CD14-positive monocyte (primary cell): ENCODE data around the gene DPH7. TPM values are rescaled to one million over a fixed set of nuclear protein-coding genes. Genes with fewer than 3 reads are reported as not detected.
"Not testable (repeated sequence)": the region's sequence is repeated elsewhere in the genome, so short reads cannot be mapped to it uniquely, and the experiment has no call there.

Source experiments
- DNase-seq, 3 donors: peaks; one replicate each; pipeline ENCODE4 v3.0.0-alpha.2; 2011 to 2022
- H2AFZ ChIP-seq: 2 replicates; pipeline ENCODE4 v1.6.0; 2012; ENCODE audit warnings: mild to moderate bottlenecking, low read depth, low read length, inconsistent platforms; ENCODE audit not compliant: insufficient read depth, poor library complexity, severe bottlenecking
- H3K27ac ChIP-seq, 2 donors: 1 replicate in 1 of 2; 2 replicates in 1 of 2; pipeline ENCODE4 v1.5.1; 2012 to 2013; ENCODE audit warnings: low read length in 2 of 2, control low read depth in 1 of 2, inconsistent platforms in 1 of 2, low read depth in 1 of 2, mild to moderate bottlenecking in 1 of 2
- H3K27me3 ChIP-seq, 2 donors: one replicate each; pipeline versions ENCODE4 v1.6.0 to v1.6.1; 2011 to 2013; ENCODE audit warnings: low read length in 2 of 2; ENCODE audit not compliant: control insufficient read depth in 2 of 2, insufficient read depth in 2 of 2
- H3K36me3 ChIP-seq, 2 donors: replicated peaks in 1 of 2; 1 replicate in 1 of 2; 2 replicates in 1 of 2; pipeline versions ENCODE4 v1.5.1 to v1.6.1; 2012 to 2013; ENCODE audit warnings: low read length in 2 of 2, control low read depth in 1 of 2, inconsistent platforms in 1 of 2, mild to moderate bottlenecking in 1 of 2; ENCODE audit not compliant: insufficient read depth in 2 of 2, control insufficient read depth in 1 of 2
- H3K4me1 ChIP-seq, 2 donors: 1 replicate in 1 of 2; 2 replicates in 1 of 2; pipeline versions ENCODE4 v1.5.1 to v1.6.1; 2012 to 2013; ENCODE audit warnings: low read length in 2 of 2, control low read depth in 1 of 2, inconsistent platforms in 1 of 2, mild to moderate bottlenecking in 1 of 2, moderate library complexity in 1 of 2; ENCODE audit not compliant: insufficient read depth in 2 of 2, control insufficient read depth in 1 of 2
- H3K4me2 ChIP-seq: replicated peaks from 2 replicates; pipeline ENCODE3; 2012; ENCODE audit warnings: low read length, moderate library complexity, mild to moderate bottlenecking; ENCODE audit not compliant: poor library complexity, severe bottlenecking; ENCODE audit errors: extremely low read depth
- H3K4me3 ChIP-seq, 3 experiments: fragments of 200-600 bp in 1 of 3; sonication (generic) in 1 of 3; replicated peaks in 1 of 3; 1 replicate in 2 of 3; 2 replicates in 1 of 3; pipeline ENCODE4 v1.5.1; 2011 to 2013; ENCODE audit warnings: low read length in 3 of 3, mild to moderate bottlenecking in 3 of 3, control low read depth in 2 of 3, low read depth in 2 of 3, inconsistent platforms in 1 of 3, moderate library complexity in 1 of 3
- H3K79me2 ChIP-seq: 2 replicates; pipeline ENCODE4 v1.6.0; 2012; ENCODE audit warnings: mild to moderate bottlenecking, control low read depth, inconsistent platforms, low read length, moderate library complexity; ENCODE audit not compliant: insufficient read depth
- H3K9ac ChIP-seq: 2 replicates; pipeline ENCODE4 v1.6.0; 2017; ENCODE audit warnings: low read length, mild to moderate bottlenecking; ENCODE audit not compliant: insufficient read depth, poor library complexity, severe bottlenecking
- H3K9me3 ChIP-seq, 2 donors: replicated peaks in 1 of 2; 1 replicate in 1 of 2; 2 replicates in 1 of 2; pipeline versions ENCODE4 v1.5.1 to v1.6.1; 2012 to 2013; ENCODE audit warnings: low read length in 2 of 2, control low read depth in 1 of 2; ENCODE audit not compliant: control insufficient read depth in 1 of 2, insufficient read depth in 1 of 2
- H4K20me1 ChIP-seq: 2 replicates; pipeline ENCODE4 v1.6.0; 2012; ENCODE audit warnings: mild to moderate bottlenecking, low read length, control low read depth, moderate library complexity; ENCODE audit not compliant: insufficient read depth
- H3K27ac Mint-ChIP-seq, 7 donors: one replicate each; pipeline ENCODE4 v1.8.0; 2020; ENCODE audit warnings: mild to moderate bottlenecking in 7 of 7, mixed read lengths in 7 of 7, moderate library complexity in 6 of 7, inconsistent platforms in 2 of 7
- H3K27me3 Mint-ChIP-seq, 3 donors: one replicate each; pipeline ENCODE4 v1.8.0; 2021 to 2022; ENCODE audit warnings: low read depth in 3 of 3, mild to moderate bottlenecking in 3 of 3, mixed read lengths in 3 of 3, moderate library complexity in 3 of 3, inconsistent platforms in 1 of 3
- H3K36me3 Mint-ChIP-seq, 2 donors: one replicate each; pipeline ENCODE4 v1.8.0; 2020; ENCODE audit warnings: mixed read lengths in 2 of 2, inconsistent platforms in 1 of 2, mild to moderate bottlenecking in 1 of 2
- H3K4me1 Mint-ChIP-seq: one replicate; pipeline ENCODE4 v1.8.0; 2020; ENCODE audit warnings: mild to moderate bottlenecking, mixed read lengths
- H3K4me3 Mint-ChIP-seq, 2 donors: one replicate each; pipeline ENCODE4 v1.8.0; 2020; ENCODE audit warnings: mild to moderate bottlenecking in 2 of 2, mixed read lengths in 2 of 2, moderate library complexity in 1 of 2
- H3K9me3 Mint-ChIP-seq, 7 donors: one replicate each; pipeline ENCODE4 v1.8.0; 2020 to 2022; ENCODE audit warnings: mixed read lengths in 7 of 7, mild to moderate bottlenecking in 6 of 7, moderate library complexity in 6 of 7, inconsistent platforms in 2 of 7
- WGBS: methylation state at CpG from one replicate; pipeline ENCODE4 v1.1.5; 2013; ENCODE audit warnings: missing lambda C conversion rate; ENCODE audit not compliant: insufficient coverage; 5-methylcytosine and 5-hydroxymethylcytosine counted together
- intact Hi-C, 2 donors: fragments of 100-400 bp; cut with micrococcal nuclease; formaldehyde crosslinking; loops; one replicate each; pipeline versions ENCODE4 v1.15.0 to v1.15.1; 2023
- polyA plus RNA-seq, 3 donors: library from polyadenylated mRNA; depleted of rRNA in 1 of 3; unstranded in 2 of 3; stranded (reverse) in 1 of 3; fragments of 300-500 nt in 2 of 3; fragments of >200 nt in 1 of 3; fragmentation: Illumina TruSeq in 2 of 3; gene quantifications; 1 replicate in 2 of 3; 2 replicates in 1 of 3; pipeline ENCODE4 v1.2.3, GENCODE V29; 2012 to 2021
- TF ChIP-seq, protein P1 (sequence below): fragments of 200-600 bp; IDR thresholded peaks from one replicate; pipeline ENCODE4 v1.8.0; 2022; ENCODE audit warnings: antibody characterized with exemption, mild to moderate bottlenecking

Gene DPH7
- polyA plus RNA-seq, 3 donors: 13.1 to 45.6 (median 14.2) TPM

DNA sequence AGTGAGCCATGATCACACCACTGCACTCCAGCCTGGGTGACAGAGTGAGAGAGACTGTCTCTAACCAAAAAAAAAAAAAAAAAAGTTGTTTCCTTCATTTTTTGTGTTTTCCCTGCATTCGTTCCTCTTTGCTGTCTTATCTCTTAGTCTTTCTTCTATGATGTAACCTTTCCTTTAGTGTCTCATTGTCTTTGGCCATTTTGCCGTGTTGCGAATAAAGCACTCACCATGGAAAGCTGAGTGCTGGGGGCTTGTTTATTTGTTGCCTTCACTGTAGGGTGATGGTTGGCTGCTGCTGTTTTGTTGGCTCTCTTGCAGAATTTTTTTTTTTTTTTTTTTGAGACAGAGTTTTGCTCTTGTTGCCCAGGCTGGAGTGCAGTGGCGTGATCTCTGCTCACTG lies 47.7 kb upstream of the DPH7 start:
- peaks cover 0 to 5% of the 10 kb centered on the region in 2 donors for H3K36me3 ChIP-seq
- TF ChIP-seq, protein P1, sequence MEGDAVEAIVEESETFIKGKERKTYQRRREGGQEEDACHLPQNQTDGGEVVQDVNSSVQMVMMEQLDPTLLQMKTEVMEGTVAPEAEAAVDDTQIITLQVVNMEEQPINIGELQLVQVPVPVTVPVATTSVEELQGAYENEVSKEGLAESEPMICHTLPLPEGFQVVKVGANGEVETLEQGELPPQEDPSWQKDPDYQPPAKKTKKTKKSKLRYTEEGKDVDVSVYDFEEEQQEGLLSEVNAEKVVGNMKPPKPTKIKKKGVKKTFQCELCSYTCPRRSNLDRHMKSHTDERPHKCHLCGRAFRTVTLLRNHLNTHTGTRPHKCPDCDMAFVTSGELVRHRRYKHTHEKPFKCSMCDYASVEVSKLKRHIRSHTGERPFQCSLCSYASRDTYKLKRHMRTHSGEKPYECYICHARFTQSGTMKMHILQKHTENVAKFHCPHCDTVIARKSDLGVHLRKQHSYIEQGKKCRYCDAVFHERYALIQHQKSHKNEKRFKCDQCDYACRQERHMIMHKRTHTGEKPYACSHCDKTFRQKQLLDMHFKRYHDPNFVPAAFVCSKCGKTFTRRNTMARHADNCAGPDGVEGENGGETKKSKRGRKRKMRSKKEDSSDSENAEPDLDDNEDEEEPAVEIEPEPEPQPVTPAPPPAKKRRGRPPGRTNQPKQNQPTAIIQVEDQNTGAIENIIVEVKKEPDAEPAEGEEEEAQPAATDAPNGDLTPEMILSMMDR: no peak
- DNase-seq: no peak
- H3K27me3 ChIP-seq: no peaks in the 10 kb centered on the region
- intact Hi-C loops: no loop called here
- H3K9ac ChIP-seq: no peak overlapping the region
- no peak overlapping the region for H3K4me3 Mint-ChIP-seq
- peaks cover 49 to 60% of the 10 kb centered on the region in 2 donors for H3K4me1 ChIP-seq
- H3K9me3 ChIP-seq: no peaks in the 10 kb centered on the region
- peaks cover 87% of the 10 kb centered on the region for H4K20me1 ChIP-seq
- H3K4me3 ChIP-seq: no peak overlapping the region
- H3K4me2 ChIP-seq: no peak overlapping the region
- no peaks in the 10 kb centered on the region for H3K27me3 Mint-ChIP-seq
- H3K4me1 Mint-ChIP-seq: peaks cover 44% of the 10 kb centered on the region
- no peaks in the 10 kb centered on the region for H3K9me3 Mint-ChIP-seq
- 70% methylated on average over 2 of the region's 4 CpGs for WGBS
- no peak overlapping the region for H2AFZ ChIP-seq
- peak overlapping the region in 4 of 7 donors; percentile 8 to 60 (median 44) for H3K27ac Mint-ChIP-seq
- peaks cover 8 to 19% of the 10 kb centered on the region in 2 donors for H3K36me3 Mint-ChIP-seq
- no peak overlapping the region for H3K27ac ChIP-seq
- peaks cover 100% of the 10 kb centered on the region for H3K79me2 ChIP-seq

- WGBS: 90% methylated on average over 2 of the region's 8 CpGs
- intact Hi-C loops, H3K4me2 ChIP-seq, H3K27ac ChIP-seq, H2AFZ ChIP-seq, H3K4me3 Mint-ChIP-seq, H3K9me3 Mint-ChIP-seq, H3K27me3 ChIP-seq, H3K9me3 ChIP-seq, H3K9ac ChIP-seq, DNase-seq, H3K36me3 ChIP-seq, H3K4me3 ChIP-seq, H3K27me3 Mint-ChIP-seq: not testable (repeated sequence)
- Mint-ChIP-seq H3K36me3 (peaks cover 5 to 25% of the 10 kb centered on the region in 2 donors), H3K27ac (peak overlapping the region in 2 of 7 donors; percentile 37 to 53), H3K4me1 (peaks cover 48% of the 10 kb centered on the region)
- peaks cover 93% of the 10 kb centered on the region for H3K79me2 ChIP-seq
- peaks cover 49 to 55% of the 10 kb centered on the region in 2 donors for H3K4me1 ChIP-seq
- peaks cover 77% of the 10 kb centered on the region for H4K20me1 ChIP-seq
Observed at GRCh38 chr9:137622211-137622610, 43.5 kb upstream of the DPH7 start.
